GM19397 (cell line): Measurements from ENCODE around the gene WIPI1.

Experiments
- ATAC-seq: cut with Tn5 transposase; IDR thresholded peaks from one replicate; pipeline ENCODE4 v1.9.1; 2021; ENCODE audit warnings: mild to moderate bottlenecking, moderate library complexity; ENCODE audit not compliant: unreplicated experiment

WIPI1 gene

GRCh38 chr17:68461122-68461539, 3.8 kb upstream of the WIPI1 start:
- no peak for ATAC-seq

- ATAC-seq, result no peak
Measured at GRCh38 chr17:68460715-68461114, 3.4 kb upstream of the WIPI1 start.

- ATAC-seq, result no peak
Measured at GRCh38 chr17:68460146-68460545, 2.9 kb upstream of the WIPI1 start.

GRCh38 chr17:68459037-68459639, 1.8 kb upstream of the WIPI1 start:
- no peak for ATAC-seq

- ATAC-seq, result no peak
Measured at GRCh38 chr17:68458260-68459036, 1.2 kb upstream of the WIPI1 start.

- ATAC-seq, result peak; percentile 79
Measured at GRCh38 chr17:68457539-68458259, 403 bp upstream of the WIPI1 start.

- ATAC-seq, result no peak
Measured at GRCh38 chr17:68456339-68457167, 743 bp downstream of the WIPI1 start.

- ATAC-seq, result no peak
Measured at GRCh38 chr17:68455901-68456338, 1.4 kb downstream of the WIPI1 start.

GRCh38 chr17:68453991-68454665, 3.2 kb downstream of the WIPI1 start:
- ATAC-seq, result no peak

GRCh38 chr17:68452724-68453290, 4.5 kb downstream of the WIPI1 start:
- ATAC-seq, result no peak

GRCh38 chr17:68451670-68452354, 5.5 kb downstream of the WIPI1 start:
- no peak for ATAC-seq

GRCh38 chr17:68450801-68451200, 6.5 kb downstream of the WIPI1 start:
- no peak for ATAC-seq

GRCh38 chr17:68450391-68450790, 6.9 kb downstream of the WIPI1 start:
- no peak for ATAC-seq

- ATAC-seq, result no peak
Measured at GRCh38 chr17:68449021-68449739, 8.1 kb downstream of the WIPI1 start.

GRCh38 chr17:68446626-68447041, 10.7 kb downstream of the WIPI1 start:
- no peak for ATAC-seq

- no peak for ATAC-seq
Measured at GRCh38 chr17:68445671-68446070, 11.6 kb downstream of the WIPI1 start.

- no peak for ATAC-seq
Measured at GRCh38 chr17:68443972-68444464, 13.3 kb downstream of the WIPI1 start.

- ATAC-seq, result no peak
Measured at GRCh38 chr17:68441070-68441770, 16.1 kb downstream of the WIPI1 start.
